GM10847 (cell line): ENCODE data around the gene ZNF296.

Experiments used
- POLR2A ChIP-seq: IDR thresholded peaks from 2 replicates; pipeline ENCODE4 v1.6.1; 2011; ENCODE audit not compliant: insufficient read length; ENCODE audit errors: extremely low read depth

ZNF296 gene

GRCh38 chr19:45075301-45076028 lies 813 bp downstream of the ZNF296 start:
- peak; percentile 39 for TF ChIP-seq POLR2A

- TF ChIP-seq POLR2A, result no peak
Measured at GRCh38 chr19:45074744-45075300, 1.5 kb downstream of the ZNF296 start.

GRCh38 chr19:45071969-45072790 lies 4.1 kb downstream of the ZNF296 start:
- TF ChIP-seq POLR2A, result no peak

GRCh38 chr19:45071545-45071938 lies 4.7 kb downstream of the ZNF296 start:
- TF ChIP-seq POLR2A, result no peak

GRCh38 chr19:45070861-45071544 lies 5.3 kb downstream of the ZNF296 start:
- peak; percentile 18 for TF ChIP-seq POLR2A

GRCh38 chr19:45070214-45070613 lies 6.1 kb downstream of the ZNF296 start:
- TF ChIP-seq POLR2A, result no peak

GRCh38 chr19:45069056-45069455 lies 7.2 kb downstream of the ZNF296 start:
- TF ChIP-seq POLR2A, result no peak

GRCh38 chr19:45068041-45068440 lies 8.2 kb downstream of the ZNF296 start:
- TF ChIP-seq POLR2A, result no peak

GRCh38 chr19:45066921-45067661 lies 9.2 kb downstream of the ZNF296 start:
- TF ChIP-seq POLR2A, result no peak

GRCh38 chr19:45063851-45064801 lies 12.2 kb downstream of the ZNF296 start:
- no peak for TF ChIP-seq POLR2A

- no peak for TF ChIP-seq POLR2A
Measured at GRCh38 chr19:45061965-45062364, 14.3 kb downstream of the ZNF296 start.

- no peak for TF ChIP-seq POLR2A
Measured at GRCh38 chr19:45059258-45059965, 16.9 kb downstream of the ZNF296 start.

GRCh38 chr19:45058622-45059159 lies 17.6 kb downstream of the ZNF296 start:
- TF ChIP-seq POLR2A, result no peak
